HCT116 (cell line): ENCODE measurements around the gene PRPS1. TPM values are rescaled to one million over a fixed set of nuclear protein-coding genes. Genes with fewer than 3 reads are reported as not detected.
A peak's percentile ranks its signal among the peaks of the same experiment; 100 is the strongest.

Source experiments
- ATAC-seq: fragments of 200-7000 bp; cut with Tn5 transposase; 2 replicates; pipeline ENCODE4 v1.9.1; 2020; ENCODE audit warnings: mild to moderate bottlenecking, moderate library complexity
- BruUV-seq: library from RNA; stranded (reverse); fragments of 400-500 nt; replicated peaks from 2 replicates; lab custom pipeline; 2021; lab: Mats Ljungman, UMichigan
- CTCF ChIA-PET: fragments of 300-600 bp; sonication (Branson Sonifier 250); formaldehyde crosslinking; loops from one replicate; lab custom pipeline; 2021; ENCODE audit warnings: antibody characterized with exemption; lab: Charles Lee
- POLR2A ChIA-PET: fragments of 300-600, 350-600 bp; sonication (Branson Sonifier 250); formaldehyde crosslinking; loops from one replicate; lab custom pipeline; 2021; ENCODE audit warnings: antibody characterized with exemption; lab: Charles Lee
- RAD21 ChIA-PET, 2 experiments: fragments of 300-600 bp; sonication (Branson Sonifier 250); formaldehyde crosslinking; loops; one replicate each; lab custom pipeline; 2023; ENCODE audit warnings: low total read pairs in 2 of 2; ENCODE audit not compliant: uncharacterized antibody in 2 of 2, unreplicated experiment in 2 of 2, low non-redundant PET in 1 of 2; lab: Charles Lee
- DNase-seq: peaks from one replicate; pipeline ENCODE4 v3.0.0-alpha.2; 2010; ENCODE audit warnings: low read depth, low spot score
- H2AFZ ChIP-seq: fragments of 200-600 bp; shearing (Covaris generic), sonication (generic); 2 replicates; pipeline ENCODE4 v1.6.1; 2017; ENCODE audit warnings: low read depth, mixed run types, mixed read lengths, antibody characterized with exemption, low read length; ENCODE audit not compliant: poor library complexity, severe bottlenecking
- H3K27ac ChIP-seq: 2 replicates; pipeline ENCODE4 v1.5.1; 2012; ENCODE audit warnings: low read depth, low read length
- H3K27me3 ChIP-seq: fragments of 200-600 bp; sonication (generic); 2 replicates; pipeline ENCODE4 v1.6.1; 2016; ENCODE audit warnings: mixed run types, low read length, mixed read lengths; ENCODE audit not compliant: insufficient read depth
- H3K36me3 ChIP-seq, 2 experiments: fragments of 200-500 bp in 1 of 2; fragments of 200-600 bp in 1 of 2; sonication (Bioruptor generic) in 1 of 2; sonication (generic) in 1 of 2; 2 replicates each; pipeline versions ENCODE4 v1.5.1 to v1.6.1; 2014 to 2016; ENCODE audit warnings: low read length in 2 of 2, inconsistent platforms in 1 of 2, mixed read lengths in 1 of 2, mixed run types in 1 of 2; ENCODE audit not compliant: insufficient read depth in 2 of 2, control insufficient read depth in 1 of 2
- H3K4me1 ChIP-seq, 2 experiments: fragments of 200-600 bp in 1 of 2; sonication (generic) in 1 of 2; 2 replicates each; pipeline versions ENCODE4 v1.5.1 to v1.6.1; 2012 to 2017; ENCODE audit warnings: low read length in 2 of 2, inconsistent platforms in 1 of 2, mild to moderate bottlenecking in 1 of 2, mixed read lengths in 1 of 2, mixed run types in 1 of 2, moderate library complexity in 1 of 2; ENCODE audit not compliant: insufficient read depth in 2 of 2, control insufficient read depth in 1 of 2
- H3K4me2 ChIP-seq: fragments of 200-600 bp; sonication (generic); 2 replicates; pipeline ENCODE4 v1.6.1; 2017; ENCODE audit warnings: mixed run types, low read length, mixed read lengths
- H3K4me3 ChIP-seq, 2 experiments: fragments of 200-600 bp in 1 of 2; sonication (generic) in 1 of 2; replicated peaks in 1 of 2; 2 replicates each; pipeline ENCODE4 v1.5.1; 2011 to 2016; ENCODE audit warnings: low read length in 2 of 2, control low read depth in 1 of 2, low read depth in 1 of 2, mild to moderate bottlenecking in 1 of 2, mixed read lengths in 1 of 2, mixed run types in 1 of 2
- H3K79me2 ChIP-seq: fragments of 200-600 bp; sonication (generic); 2 replicates; pipeline ENCODE4 v1.6.1; 2017; ENCODE audit warnings: mild to moderate bottlenecking, mixed run types, low read length, moderate library complexity, mixed read lengths; ENCODE audit not compliant: insufficient read depth
- H3K9ac ChIP-seq: fragments of 200-600 bp; sonication (generic); 2 replicates; pipeline ENCODE4 v1.6.1; 2016; ENCODE audit warnings: low read length, mixed read lengths
- H3K9me2 ChIP-seq: fragments of 200-600 bp; sonication (generic), shearing (Covaris generic); 2 replicates; pipeline ENCODE4 v1.6.1; 2017; ENCODE audit warnings: mixed run types, mild to moderate bottlenecking, moderate library complexity; ENCODE audit not compliant: insufficient read depth
- H3K9me3 ChIP-seq, 2 experiments: fragments of 200-500 bp in 1 of 2; fragments of 200-600 bp in 1 of 2; sonication (Bioruptor generic) in 1 of 2; sonication (generic) in 1 of 2; 2 replicates each; pipeline ENCODE4 v1.6.1; 2014 to 2017; ENCODE audit warnings: low read length in 2 of 2, mixed read lengths in 2 of 2, inconsistent platforms in 1 of 2, low read depth in 1 of 2, mild to moderate bottlenecking in 1 of 2, mixed run types in 1 of 2, moderate library complexity in 1 of 2; ENCODE audit not compliant: control insufficient read depth in 1 of 2, insufficient read depth in 1 of 2
- H4K20me1 ChIP-seq: fragments of 200-600 bp; sonication (generic), shearing (Covaris generic); 2 replicates; pipeline ENCODE4 v1.6.1; 2017; ENCODE audit warnings: mixed run types, mild to moderate bottlenecking, moderate library complexity; ENCODE audit not compliant: insufficient read depth
- CBX3 ChIP-seq: IDR thresholded peaks from 2 replicates; pipeline ENCODE4 v1.6.1; 2012; ENCODE audit warnings: low read depth
- CEBPB ChIP-seq: IDR thresholded peaks from 2 replicates; pipeline ENCODE4 v1.6.1; 2012; ENCODE audit warnings: low read depth
- CTCF ChIP-seq, 3 experiments: fragments of 200-600 bp in 1 of 3; sonication (generic) in 1 of 3; IDR thresholded peaks in 2 of 3; conservative IDR thresholded peaks in 1 of 3; 2 replicates each; pipeline ENCODE4 v1.5.1; 2012 to 2017; ENCODE audit warnings: low read depth in 2 of 3, low read length in 2 of 3, antibody characterized with exemption in 1 of 3, borderline replicate concordance in 1 of 3, control low read depth in 1 of 3, mild to moderate bottlenecking in 1 of 3, mixed read lengths in 1 of 3, mixed run types in 1 of 3, moderate library complexity in 1 of 3; ENCODE audit not compliant: insufficient read depth in 1 of 3
- EGR1 ChIP-seq: IDR thresholded peaks from 2 replicates; pipeline ENCODE4 v1.6.1; 2012; ENCODE audit warnings: low read depth
- ELF1 ChIP-seq: IDR thresholded peaks from 2 replicates; pipeline ENCODE4 v1.6.1; 2012; ENCODE audit warnings: low read depth, borderline replicate concordance
- EZH2 ChIP-seq: fragments of 200-600 bp; sonication (generic); IDR thresholded peaks from 2 replicates; pipeline ENCODE4 v1.6.1; 2017; ENCODE audit warnings: antibody characterized with exemption, mixed run types
- EZH2phosphoT487 ChIP-seq: fragments of 200-600 bp; IDR thresholded peaks from 2 replicates; pipeline ENCODE4 v1.6.1; 2018; ENCODE audit warnings: antibody characterized with exemption, borderline replicate concordance
- MAX ChIP-seq: IDR thresholded peaks from 2 replicates; pipeline ENCODE4 v1.6.1; 2012
- POLR2AphosphoS5 ChIP-seq: IDR thresholded peaks from 2 replicates; pipeline ENCODE4 v1.6.1; 2011; ENCODE audit warnings: mild to moderate bottlenecking, low read depth, low read length, moderate library complexity
- REST ChIP-seq: IDR thresholded peaks from 2 replicates; pipeline ENCODE4 v1.6.1; 2012; ENCODE audit warnings: low read depth
- SP1 ChIP-seq: IDR thresholded peaks from 2 replicates; pipeline ENCODE4 v1.6.1; 2012; ENCODE audit warnings: low read depth
- TCF7L2 ChIP-seq: IDR thresholded peaks from 2 replicates; pipeline ENCODE4 v1.7.0; 2011; ENCODE audit warnings: borderline replicate concordance, inconsistent platforms; ENCODE audit not compliant: insufficient read depth, insufficient read length; ENCODE audit errors: extremely low read depth
- ZBTB33 ChIP-seq: IDR thresholded peaks from 2 replicates; pipeline ENCODE4 v1.6.1; 2011; ENCODE audit warnings: mild to moderate bottlenecking, low read length, moderate library complexity; ENCODE audit not compliant: insufficient replicate concordance; ENCODE audit errors: extremely low read depth
- ZFX ChIP-seq: fragments of 450-650 bp; IDR thresholded peaks from 2 replicates; pipeline ENCODE4 v1.6.1; 2017
- intact Hi-C: fragments of 100-400 bp; cut with micrococcal nuclease; formaldehyde crosslinking; loops from 2 replicates; pipeline ENCODE4 v1.10.0; 2022
- total RNA-seq: library from RNA; stranded (reverse); gene quantifications from one replicate; pipeline ENCODE4 v1.2.1, GENCODE V29; 2021; ENCODE audit not compliant: unreplicated experiment

Gene PRPS1
- total RNA-seq, 1 experiment from 2014 or later = 62.6 TPM

- TF ChIP-seq ZBTB33 (no peak), EZH2 (no peak), ZFX (no peak), POLR2AphosphoS5 (peak; percentile 28; the same call in 1 of the 2 replicates), SP1 (no peak), EGR1 (no peak), MAX (no peak), TCF7L2 (peak; percentile 34)
These were observed 44.7 kb downstream of the PRPS1 start (continued) for GRCh38 chrX:107672955-107673378.

GRCh38 chrX:107673431-107673830 lies 45.1 kb downstream of the PRPS1 start:
- ChIA-PET RAD21 (interaction anchor here (1.0 to 1.3 kb wide), 4 partner anchors 44 to 104 kb away, joined by 3 to 14 read pairs (median 4); partner anchors contain the start of genes NCBP2L (in 2 of the 2) and TSC22D3 (in 2 of the 2)), CTCF (interaction anchor here (0.8 to 2.0 kb wide), 9 partner anchors 9 to 104 kb away, joined by 3 to 15 read pairs (median 7); partner anchors contain the start of genes NCBP2L and TSC22D3), POLR2A (interaction anchor here (0.7 to 1.6 kb wide), 3 partner anchors 10 to 104 kb away, joined by 3 to 6 read pairs (median 5); partner anchors contain the start of gene NCBP2L)
- Histone ChIP-seq H2AFZ (no peak overlapping the region), H3K27me3 (no peaks in the 10 kb centered on the region), H4K20me1 (no peaks in the 10 kb centered on the region), H3K4me1 (peaks cover 33 to 46% of the 10 kb centered on the region in 2 experiments), H3K9me2 (no peaks in the 10 kb centered on the region), H3K4me2 (peak overlapping the region; percentile 55), H3K79me2 (no peaks in the 10 kb centered on the region), H3K9me3 (no peaks in the 10 kb centered on the region), H3K4me3 (no peak overlapping the region), H3K27ac (no peak overlapping the region), H3K36me3 (no peaks in the 10 kb centered on the region), H3K9ac (no peak overlapping the region)
- no TSS peak for BruUV-seq
- no peak for DNase-seq
- ATAC-seq = no peak
- intact Hi-C loops = loop anchor here (1.0 to 2.0 kb wide), 2 partner anchors 45 to 103 kb away; partner anchors contain the start of gene NCBP2L
- TF ChIP-seq CTCF (IDR thresholded peaks at IDR 0.05 in 2 of 3, conservative IDR thresholded peaks at IDR 0.05 in 1 of 3; ENCODE audit: borderline replicate concordance in 1 of 3, insufficient read depth in 1 of 3, low read depth in 2 of 3, low read length in 2 of 3) (no peak), ZFX (no peak), ELF1 (no peak), REST (no peak), EZH2phosphoT487 (no peak), CBX3 (no peak), CEBPB (no peak), ZBTB33 (no peak), POLR2AphosphoS5 (no peak)
